Measurements from ENCODE around the gene MIEF2.

GRCh38 chr17:18267366-18267765, 6.9 kb downstream of the MIEF2 start:
- TF ChIP-seq EZH2 (IDR thresholded peaks at IDR 0.05; ENCODE audit: insufficient read depth, poor library complexity, severe bottlenecking) (no peak), EZH2phosphoT487 (IDR thresholded peaks at IDR 0.05; ENCODE audit: insufficient read depth, low read depth) (no peak)

Measured in GM23248 (cell line).